HepG2 (cell line): ENCODE data around the gene SLCO4A1. TPM values are rescaled to one million over a fixed set of nuclear protein-coding genes. Genes with fewer than 3 reads are reported as not detected.
A peak's percentile ranks its signal among the peaks of the same experiment; 100 is the strongest.

Experiments
- AGO2 ChIP-seq: fragments of 200-400 bp; formaldehyde crosslinking; optimal IDR thresholded peaks from 2 replicates; pipeline ENCODE3; 2017; ENCODE audit warnings: mild to moderate bottlenecking, low read depth, low read length, moderate library complexity
- POGZ ChIP-seq: sonication (generic); formaldehyde crosslinking; IDR thresholded peaks from 2 replicates; pipeline ENCODE4 v1.4.0; 2020; ENCODE audit warnings: mild to moderate bottlenecking, missing genetic modification reagents
- ZFAT ChIP-seq: sonication (generic); formaldehyde crosslinking; conservative IDR thresholded peaks from 2 replicates; pipeline ENCODE4 v1.8.1; 2023; ENCODE audit warnings: missing genetic modification reagents, inconsistent platforms
- ZNF674 ChIP-seq: sonication (generic); formaldehyde crosslinking; IDR thresholded peaks from 2 replicates; pipeline ENCODE4 v1.5.0; 2020; ENCODE audit warnings: low read depth, mild to moderate bottlenecking, missing genetic modification reagents
- ZNF776 ChIP-seq: sonication (generic); formaldehyde crosslinking; IDR thresholded peaks from 2 replicates; pipeline ENCODE4 v1.4.0; 2020; ENCODE audit warnings: mild to moderate bottlenecking, missing genetic modification reagents
- ZNF878 ChIP-seq: sonication (generic); formaldehyde crosslinking; IDR thresholded peaks from 2 replicates; pipeline ENCODE4 v1.8.1; 2023; ENCODE audit warnings: mild to moderate bottlenecking, missing genetic modification reagents, moderate library complexity
- ZSCAN22 ChIP-seq: sonication (generic); formaldehyde crosslinking; IDR thresholded peaks from 2 replicates; pipeline ENCODE4 v1.4.0; 2020; ENCODE audit warnings: mild to moderate bottlenecking, missing genetic modification reagents
- polyA plus RNA-seq, 8 experiments: library from polyadenylated mRNA; depleted of rRNA in 3 of 8; stranded (reverse) in 7 of 8; unstranded in 1 of 8; fragments of >200 nt; fragmentation: Illumina TruSeq in 4 of 8; extraction: Trizol in 4 of 8; gene quantifications; 2 replicates each; pipeline versions ENCODE4 v1.2.1 to v1.2.3, GENCODE V29; 2011 to 2016; ENCODE audit warnings: low read depth in 4 of 8, missing spikeins in 1 of 8, mixed read lengths in 1 of 8; ENCODE audit not compliant: insufficient read depth in 1 of 8
- total RNA-seq, 5 experiments: library from RNA; depleted of rRNA; stranded (reverse); fragments of >200 nt; fragmentation: Illumina TruSeq; extraction: Trizol; gene quantifications; 2 replicates each; pipeline ENCODE4 v1.2.3, GENCODE V29; 2016; ENCODE audit warnings: low read depth in 1 of 5
- TF ChIP-seq, protein P1 (sequence below): sonication (generic); formaldehyde crosslinking; IDR thresholded peaks from 2 replicates; pipeline ENCODE4 v1.9.0; 2022; ENCODE audit warnings: missing genetic modification reagents, mild to moderate bottlenecking, borderline replicate concordance
- TF ChIP-seq, protein P2 (sequence below): sonication (generic); formaldehyde crosslinking; IDR thresholded peaks from 2 replicates; pipeline ENCODE4 v1.4.0; 2020; ENCODE audit warnings: missing genetic modification reagents
- TF ChIP-seq, protein P3 (sequence below): sonication (generic); formaldehyde crosslinking; IDR thresholded peaks from 2 replicates; pipeline ENCODE4 v1.4.0; 2020; ENCODE audit warnings: missing genetic modification reagents
- TF ChIP-seq, protein P4 (sequence below): sonication (generic); formaldehyde crosslinking; IDR thresholded peaks from 2 replicates; pipeline ENCODE4 v1.4.0; 2020; ENCODE audit warnings: missing genetic modification reagents
- TF ChIP-seq, protein P5 (sequence below): sonication (generic); formaldehyde crosslinking; IDR thresholded peaks from 2 replicates; pipeline ENCODE4 v1.9.0; 2022; ENCODE audit warnings: low read depth, missing genetic modification reagents
- TF ChIP-seq, protein P6 (sequence below): sonication (generic); formaldehyde crosslinking; IDR thresholded peaks from 2 replicates; pipeline ENCODE4 v1.4.0; 2020; ENCODE audit warnings: low read depth, mild to moderate bottlenecking, missing genetic modification reagents
- TF ChIP-seq, protein P7 (sequence below): sonication (generic); formaldehyde crosslinking; IDR thresholded peaks from 2 replicates; pipeline ENCODE4 v1.4.0; 2020; ENCODE audit warnings: mild to moderate bottlenecking, missing genetic modification reagents

Gene SLCO4A1
- total and polyA plus RNA-seq, 2 of the 13 experiments (the other 11 are each of a cell fraction or from before 2014, with no cell fraction given): 55.5 to 112 TPM

DNA sequence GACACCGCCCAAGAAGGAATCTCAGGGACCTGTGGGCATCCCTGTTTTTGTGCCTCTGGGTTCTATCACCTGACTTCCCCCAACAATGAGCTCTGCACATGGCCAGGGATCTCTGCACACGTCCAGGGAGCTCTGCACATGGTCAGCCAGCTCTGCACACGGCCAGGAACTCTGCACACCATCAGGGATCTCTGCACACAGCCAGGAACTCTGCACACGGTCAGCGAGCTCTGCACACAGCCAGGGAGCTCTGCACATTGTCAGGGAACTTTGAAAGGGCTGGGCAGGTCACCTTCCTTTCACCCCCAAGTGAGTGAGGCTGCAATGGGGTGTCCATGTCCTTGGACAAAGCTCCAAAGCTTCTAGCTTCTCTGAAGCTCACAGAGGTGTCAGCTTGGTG, 5.2 kb upstream of the SLCO4A1 start (continued):
- TF ChIP-seq, protein P1, sequence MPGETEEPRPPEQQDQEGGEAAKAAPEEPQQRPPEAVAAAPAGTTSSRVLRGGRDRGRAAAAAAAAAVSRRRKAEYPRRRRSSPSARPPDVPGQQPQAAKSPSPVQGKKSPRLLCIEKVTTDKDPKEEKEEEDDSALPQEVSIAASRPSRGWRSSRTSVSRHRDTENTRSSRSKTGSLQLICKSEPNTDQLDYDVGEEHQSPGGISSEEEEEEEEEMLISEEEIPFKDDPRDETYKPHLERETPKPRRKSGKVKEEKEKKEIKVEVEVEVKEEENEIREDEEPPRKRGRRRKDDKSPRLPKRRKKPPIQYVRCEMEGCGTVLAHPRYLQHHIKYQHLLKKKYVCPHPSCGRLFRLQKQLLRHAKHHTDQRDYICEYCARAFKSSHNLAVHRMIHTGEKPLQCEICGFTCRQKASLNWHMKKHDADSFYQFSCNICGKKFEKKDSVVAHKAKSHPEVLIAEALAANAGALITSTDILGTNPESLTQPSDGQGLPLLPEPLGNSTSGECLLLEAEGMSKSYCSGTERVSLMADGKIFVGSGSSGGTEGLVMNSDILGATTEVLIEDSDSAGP (CRISPR knock-in tag): 0 out of 2 replicates have a peak, but pooled peaks have one; percentile 11
- TF ChIP-seq ZNF878 (CRISPR knock-in tag) (no peak), ZNF674 (no peak), ZNF776 (CRISPR knock-in tag) (no peak), POGZ (0 out of 2 replicates have a peak, but pooled peaks have one; percentile 3), ZSCAN22 (no peak), AGO2 (no peak), ZFAT (CRISPR knock-in tag) (no peak)
- TF ChIP-seq, protein P2, sequence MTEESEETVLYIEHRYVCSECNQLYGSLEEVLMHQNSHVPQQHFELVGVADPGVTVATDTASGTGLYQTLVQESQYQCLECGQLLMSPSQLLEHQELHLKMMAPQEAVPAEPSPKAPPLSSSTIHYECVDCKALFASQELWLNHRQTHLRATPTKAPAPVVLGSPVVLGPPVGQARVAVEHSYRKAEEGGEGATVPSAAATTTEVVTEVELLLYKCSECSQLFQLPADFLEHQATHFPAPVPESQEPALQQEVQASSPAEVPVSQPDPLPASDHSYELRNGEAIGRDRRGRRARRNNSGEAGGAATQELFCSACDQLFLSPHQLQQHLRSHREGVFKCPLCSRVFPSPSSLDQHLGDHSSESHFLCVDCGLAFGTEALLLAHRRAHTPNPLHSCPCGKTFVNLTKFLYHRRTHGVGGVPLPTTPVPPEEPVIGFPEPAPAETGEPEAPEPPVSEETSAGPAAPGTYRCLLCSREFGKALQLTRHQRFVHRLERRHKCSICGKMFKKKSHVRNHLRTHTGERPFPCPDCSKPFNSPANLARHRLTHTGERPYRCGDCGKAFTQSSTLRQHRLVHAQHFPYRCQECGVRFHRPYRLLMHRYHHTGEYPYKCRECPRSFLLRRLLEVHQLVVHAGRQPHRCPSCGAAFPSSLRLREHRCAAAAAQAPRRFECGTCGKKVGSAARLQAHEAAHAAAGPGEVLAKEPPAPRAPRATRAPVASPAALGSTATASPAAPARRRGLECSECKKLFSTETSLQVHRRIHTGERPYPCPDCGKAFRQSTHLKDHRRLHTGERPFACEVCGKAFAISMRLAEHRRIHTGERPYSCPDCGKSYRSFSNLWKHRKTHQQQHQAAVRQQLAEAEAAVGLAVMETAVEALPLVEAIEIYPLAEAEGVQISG (CRISPR knock-in tag): no peak; the same call in 1 of the 2 replicates
- TF ChIP-seq, protein P3, sequence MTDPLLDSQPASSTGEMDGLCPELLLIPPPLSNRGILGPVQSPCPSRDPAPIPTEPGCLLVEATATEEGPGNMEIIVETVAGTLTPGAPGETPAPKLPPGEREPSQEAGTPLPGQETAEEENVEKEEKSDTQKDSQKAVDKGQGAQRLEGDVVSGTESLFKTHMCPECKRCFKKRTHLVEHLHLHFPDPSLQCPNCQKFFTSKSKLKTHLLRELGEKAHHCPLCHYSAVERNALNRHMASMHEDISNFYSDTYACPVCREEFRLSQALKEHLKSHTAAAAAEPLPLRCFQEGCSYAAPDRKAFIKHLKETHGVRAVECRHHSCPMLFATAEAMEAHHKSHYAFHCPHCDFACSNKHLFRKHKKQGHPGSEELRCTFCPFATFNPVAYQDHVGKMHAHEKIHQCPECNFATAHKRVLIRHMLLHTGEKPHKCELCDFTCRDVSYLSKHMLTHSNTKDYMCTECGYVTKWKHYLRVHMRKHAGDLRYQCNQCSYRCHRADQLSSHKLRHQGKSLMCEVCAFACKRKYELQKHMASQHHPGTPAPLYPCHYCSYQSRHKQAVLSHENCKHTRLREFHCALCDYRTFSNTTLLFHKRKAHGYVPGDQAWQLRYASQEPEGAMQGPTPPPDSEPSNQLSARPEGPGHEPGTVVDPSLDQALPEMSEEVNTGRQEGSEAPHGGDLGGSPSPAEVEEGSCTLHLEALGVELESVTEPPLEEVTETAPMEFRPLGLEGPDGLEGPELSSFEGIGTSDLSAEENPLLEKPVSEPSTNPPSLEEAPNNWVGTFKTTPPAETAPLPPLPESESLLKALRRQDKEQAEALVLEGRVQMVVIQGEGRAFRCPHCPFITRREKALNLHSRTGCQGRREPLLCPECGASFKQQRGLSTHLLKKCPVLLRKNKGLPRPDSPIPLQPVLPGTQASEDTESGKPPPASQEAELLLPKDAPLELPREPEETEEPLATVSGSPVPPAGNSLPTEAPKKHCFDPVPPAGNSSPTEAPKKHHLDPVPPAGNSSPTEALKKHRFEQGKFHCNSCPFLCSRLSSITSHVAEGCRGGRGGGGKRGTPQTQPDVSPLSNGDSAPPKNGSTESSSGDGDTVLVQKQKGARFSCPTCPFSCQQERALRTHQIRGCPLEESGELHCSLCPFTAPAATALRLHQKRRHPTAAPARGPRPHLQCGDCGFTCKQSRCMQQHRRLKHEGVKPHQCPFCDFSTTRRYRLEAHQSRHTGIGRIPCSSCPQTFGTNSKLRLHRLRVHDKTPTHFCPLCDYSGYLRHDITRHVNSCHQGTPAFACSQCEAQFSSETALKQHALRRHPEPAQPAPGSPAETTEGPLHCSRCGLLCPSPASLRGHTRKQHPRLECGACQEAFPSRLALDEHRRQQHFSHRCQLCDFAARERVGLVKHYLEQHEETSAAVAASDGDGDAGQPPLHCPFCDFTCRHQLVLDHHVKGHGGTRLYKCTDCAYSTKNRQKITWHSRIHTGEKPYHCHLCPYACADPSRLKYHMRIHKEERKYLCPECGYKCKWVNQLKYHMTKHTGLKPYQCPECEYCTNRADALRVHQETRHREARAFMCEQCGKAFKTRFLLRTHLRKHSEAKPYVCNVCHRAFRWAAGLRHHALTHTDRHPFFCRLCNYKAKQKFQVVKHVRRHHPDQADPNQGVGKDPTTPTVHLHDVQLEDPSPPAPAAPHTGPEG (CRISPR knock-in tag): no peak
- TF ChIP-seq, protein P4, sequence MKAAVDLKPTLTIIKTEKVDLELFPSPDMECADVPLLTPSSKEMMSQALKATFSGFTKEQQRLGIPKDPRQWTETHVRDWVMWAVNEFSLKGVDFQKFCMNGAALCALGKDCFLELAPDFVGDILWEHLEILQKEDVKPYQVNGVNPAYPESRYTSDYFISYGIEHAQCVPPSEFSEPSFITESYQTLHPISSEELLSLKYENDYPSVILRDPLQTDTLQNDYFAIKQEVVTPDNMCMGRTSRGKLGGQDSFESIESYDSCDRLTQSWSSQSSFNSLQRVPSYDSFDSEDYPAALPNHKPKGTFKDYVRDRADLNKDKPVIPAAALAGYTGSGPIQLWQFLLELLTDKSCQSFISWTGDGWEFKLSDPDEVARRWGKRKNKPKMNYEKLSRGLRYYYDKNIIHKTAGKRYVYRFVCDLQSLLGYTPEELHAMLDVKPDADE: no peak
- TF ChIP-seq, protein P5, sequence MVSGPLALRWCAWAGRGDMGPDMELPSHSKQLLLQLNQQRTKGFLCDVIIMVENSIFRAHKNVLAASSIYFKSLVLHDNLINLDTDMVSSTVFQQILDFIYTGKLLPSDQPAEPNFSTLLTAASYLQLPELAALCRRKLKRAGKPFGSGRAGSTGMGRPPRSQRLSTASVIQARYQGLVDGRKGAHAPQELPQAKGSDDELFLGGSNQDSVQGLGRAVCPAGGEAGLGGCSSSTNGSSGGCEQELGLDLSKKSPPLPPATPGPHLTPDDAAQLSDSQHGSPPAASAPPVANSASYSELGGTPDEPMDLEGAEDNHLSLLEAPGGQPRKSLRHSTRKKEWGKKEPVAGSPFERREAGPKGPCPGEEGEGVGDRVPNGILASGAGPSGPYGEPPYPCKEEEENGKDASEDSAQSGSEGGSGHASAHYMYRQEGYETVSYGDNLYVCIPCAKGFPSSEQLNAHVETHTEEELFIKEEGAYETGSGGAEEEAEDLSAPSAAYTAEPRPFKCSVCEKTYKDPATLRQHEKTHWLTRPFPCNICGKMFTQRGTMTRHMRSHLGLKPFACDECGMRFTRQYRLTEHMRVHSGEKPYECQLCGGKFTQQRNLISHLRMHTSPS (CRISPR knock-in tag): no peak
- TF ChIP-seq, protein P6, sequence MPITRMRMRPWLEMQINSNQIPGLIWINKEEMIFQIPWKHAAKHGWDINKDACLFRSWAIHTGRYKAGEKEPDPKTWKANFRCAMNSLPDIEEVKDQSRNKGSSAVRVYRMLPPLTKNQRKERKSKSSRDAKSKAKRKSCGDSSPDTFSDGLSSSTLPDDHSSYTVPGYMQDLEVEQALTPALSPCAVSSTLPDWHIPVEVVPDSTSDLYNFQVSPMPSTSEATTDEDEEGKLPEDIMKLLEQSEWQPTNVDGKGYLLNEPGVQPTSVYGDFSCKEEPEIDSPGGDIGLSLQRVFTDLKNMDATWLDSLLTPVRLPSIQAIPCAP (CRISPR knock-in tag): no peak
- TF ChIP-seq, protein P7, sequence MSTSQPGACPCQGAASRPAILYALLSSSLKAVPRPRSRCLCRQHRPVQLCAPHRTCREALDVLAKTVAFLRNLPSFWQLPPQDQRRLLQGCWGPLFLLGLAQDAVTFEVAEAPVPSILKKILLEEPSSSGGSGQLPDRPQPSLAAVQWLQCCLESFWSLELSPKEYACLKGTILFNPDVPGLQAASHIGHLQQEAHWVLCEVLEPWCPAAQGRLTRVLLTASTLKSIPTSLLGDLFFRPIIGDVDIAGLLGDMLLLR (CRISPR knock-in tag): no peak
